ENCODE measurements around the gene UFD1. TPM values are rescaled to one million over a fixed set of nuclear protein-coding genes. Genes with fewer than 3 reads are reported as not detected.

UFD1 gene
- total and polyA plus RNA-seq, 2 donors (not counting 1 experiment from before 2014, with no cell fraction given) = 41.3 to 86.2 TPM

DNA sequence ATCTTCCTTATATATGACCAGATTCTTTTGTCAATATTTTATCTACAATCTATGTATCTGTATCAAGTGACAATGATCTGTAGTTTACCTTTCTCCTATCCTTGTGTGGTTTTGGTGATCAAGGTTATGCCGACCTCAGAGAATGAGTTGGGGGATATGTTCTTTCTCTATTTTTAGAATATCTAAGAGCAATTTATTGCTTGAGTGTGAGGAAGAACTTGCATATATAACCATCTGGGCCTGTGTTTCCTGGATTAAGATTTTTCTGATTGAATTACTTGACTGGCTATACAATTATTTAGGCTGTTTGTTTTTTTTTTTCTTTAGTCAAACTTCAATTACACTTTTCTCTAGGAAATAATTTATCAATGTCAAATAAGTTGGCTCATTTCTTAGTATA is 17.5 kb downstream of the UFD1 start:
- Histone ChIP-seq H3K9ac (ENCODE audit: insufficient read depth, low read length) (no peak overlapping the region), H3K36me3 (ENCODE audit: control insufficient read depth, insufficient read depth, low read length) (peaks cover 14% of the 10 kb centered on the region), H3K79me2 (ENCODE audit: control insufficient read depth, insufficient read depth, low read length) (no peaks in the 10 kb centered on the region), H3K9me3 (ENCODE audit: control insufficient read depth, insufficient read depth, low read depth, low read length) (no peaks in the 10 kb centered on the region), H3K4me3 (replicated peaks in 1 of 4; ENCODE audit: control extremely low read depth in 1 of 4, insufficient read depth in 1 of 4, low read depth in 3 of 4, low read length in 4 of 4) (no peak overlapping the region), H3K4me1 (ENCODE audit: control insufficient read depth, extremely low read depth, insufficient read depth, low read length) (peaks cover 7% of the 10 kb centered on the region), H3K27ac (ENCODE audit: insufficient read depth, low read length) (no peak overlapping the region), H2AFZ (ENCODE audit: low read length) (no peak overlapping the region), H3K4me2 (ENCODE audit: extremely low read depth, insufficient read depth, low read length) (no peak overlapping the region), H3K27me3 (ENCODE audit: control insufficient read depth, insufficient read depth, low read length) (no peaks in the 10 kb centered on the region), H4K20me1 (ENCODE audit: control insufficient read depth, extremely low read depth, insufficient read depth, low read length) (no peaks in the 10 kb centered on the region)
- TF ChIP-seq EZH2 (IDR thresholded peaks at IDR 0.05; ENCODE audit: low read length, missing control alignments) = no peak
- TF ChIP-seq, protein P1, sequence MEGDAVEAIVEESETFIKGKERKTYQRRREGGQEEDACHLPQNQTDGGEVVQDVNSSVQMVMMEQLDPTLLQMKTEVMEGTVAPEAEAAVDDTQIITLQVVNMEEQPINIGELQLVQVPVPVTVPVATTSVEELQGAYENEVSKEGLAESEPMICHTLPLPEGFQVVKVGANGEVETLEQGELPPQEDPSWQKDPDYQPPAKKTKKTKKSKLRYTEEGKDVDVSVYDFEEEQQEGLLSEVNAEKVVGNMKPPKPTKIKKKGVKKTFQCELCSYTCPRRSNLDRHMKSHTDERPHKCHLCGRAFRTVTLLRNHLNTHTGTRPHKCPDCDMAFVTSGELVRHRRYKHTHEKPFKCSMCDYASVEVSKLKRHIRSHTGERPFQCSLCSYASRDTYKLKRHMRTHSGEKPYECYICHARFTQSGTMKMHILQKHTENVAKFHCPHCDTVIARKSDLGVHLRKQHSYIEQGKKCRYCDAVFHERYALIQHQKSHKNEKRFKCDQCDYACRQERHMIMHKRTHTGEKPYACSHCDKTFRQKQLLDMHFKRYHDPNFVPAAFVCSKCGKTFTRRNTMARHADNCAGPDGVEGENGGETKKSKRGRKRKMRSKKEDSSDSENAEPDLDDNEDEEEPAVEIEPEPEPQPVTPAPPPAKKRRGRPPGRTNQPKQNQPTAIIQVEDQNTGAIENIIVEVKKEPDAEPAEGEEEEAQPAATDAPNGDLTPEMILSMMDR (conservative IDR thresholded peaks at IDR 0.05 in 1 of 2, IDR thresholded peaks at IDR 0.05 in 1 of 2; ENCODE audit: low read depth in 1 of 2, low read length in 2 of 2) = no peak
- no peak for DNase-seq (ENCODE audit: low read depth in 2 of 2)

GRCh38 chr22:19460036-19460435 is 19.0 kb downstream of the UFD1 start:
- no peaks in the 10 kb centered on the region for H3K9me3 ChIP-seq (ENCODE audit: control insufficient read depth, insufficient read depth, low read depth, low read length)
- no peak overlapping the region for H3K4me2 ChIP-seq (ENCODE audit: extremely low read depth, insufficient read depth, low read length)
- H2AFZ ChIP-seq (ENCODE audit: low read length) = no peak overlapping the region
- no peaks in the 10 kb centered on the region for H4K20me1 ChIP-seq (ENCODE audit: control insufficient read depth, extremely low read depth, insufficient read depth, low read length)
- H3K36me3 ChIP-seq (ENCODE audit: control insufficient read depth, insufficient read depth, low read length) = peaks cover 17% of the 10 kb centered on the region
- H3K9ac ChIP-seq (ENCODE audit: insufficient read depth, low read length) = no peak overlapping the region
- H3K79me2 ChIP-seq (ENCODE audit: control insufficient read depth, insufficient read depth, low read length) = no peaks in the 10 kb centered on the region
- H3K27me3 ChIP-seq (ENCODE audit: control insufficient read depth, insufficient read depth, low read length) = no peaks in the 10 kb centered on the region
- peaks cover 10% of the 10 kb centered on the region for H3K4me1 ChIP-seq (ENCODE audit: control insufficient read depth, extremely low read depth, insufficient read depth, low read length)
- TF ChIP-seq EZH2 (IDR thresholded peaks at IDR 0.05; ENCODE audit: low read length, missing control alignments) = no peak
- TF ChIP-seq, protein P1 (conservative IDR thresholded peaks at IDR 0.05 in 1 of 2, IDR thresholded peaks at IDR 0.05 in 1 of 2; ENCODE audit: low read depth in 1 of 2, low read length in 2 of 2) = no peak
- no peak overlapping the region for H3K4me3 ChIP-seq (replicated peaks in 1 of 4; ENCODE audit: control extremely low read depth in 1 of 4, insufficient read depth in 1 of 4, low read depth in 3 of 4, low read length in 4 of 4)
- H3K27ac ChIP-seq (ENCODE audit: insufficient read depth, low read length) = no peak overlapping the region
- DNase-seq (ENCODE audit: low read depth in 2 of 2) = no peak

- no peak for DNase-seq (ENCODE audit: low read depth in 2 of 2)
- no peak overlapping the region for H3K9ac ChIP-seq (ENCODE audit: insufficient read depth, low read length)
- H3K36me3 ChIP-seq (ENCODE audit: control insufficient read depth, insufficient read depth, low read length) = peaks cover 22% of the 10 kb centered on the region
- peaks cover 3% of the 10 kb centered on the region for H3K4me1 ChIP-seq (ENCODE audit: control insufficient read depth, extremely low read depth, insufficient read depth, low read length)
- H3K9me3 ChIP-seq (ENCODE audit: control insufficient read depth, insufficient read depth, low read depth, low read length) = no peaks in the 10 kb centered on the region
- H3K79me2 ChIP-seq (ENCODE audit: control insufficient read depth, insufficient read depth, low read length) = no peaks in the 10 kb centered on the region
- TF ChIP-seq, protein P1 (conservative IDR thresholded peaks at IDR 0.05 in 1 of 2, IDR thresholded peaks at IDR 0.05 in 1 of 2; ENCODE audit: low read depth in 1 of 2, low read length in 2 of 2) = no peak
- TF ChIP-seq EZH2 (IDR thresholded peaks at IDR 0.05; ENCODE audit: low read length, missing control alignments) = no peak
- H3K27ac ChIP-seq (ENCODE audit: insufficient read depth, low read length) = no peak overlapping the region
- H3K4me3 ChIP-seq (replicated peaks in 1 of 4; ENCODE audit: control extremely low read depth in 1 of 4, insufficient read depth in 1 of 4, low read depth in 3 of 4, low read length in 4 of 4) = no peak overlapping the region
- no peak overlapping the region for H3K4me2 ChIP-seq (ENCODE audit: extremely low read depth, insufficient read depth, low read length)
- H2AFZ ChIP-seq (ENCODE audit: low read length) = no peak overlapping the region
- H3K27me3 ChIP-seq (ENCODE audit: control insufficient read depth, insufficient read depth, low read length) = no peaks in the 10 kb centered on the region
- no peaks in the 10 kb centered on the region for H4K20me1 ChIP-seq (ENCODE audit: control insufficient read depth, extremely low read depth, insufficient read depth, low read length)
These were observed 21.1 kb downstream of the UFD1 start for GRCh38 chr22:19457828-19458428.

Measured in fibroblast of lung (primary cell).